Spinal cord (tissue), 10 donors: ENCODE results near the gene WDR59. TPM values are rescaled to one million over a fixed set of nuclear protein-coding genes. Genes with fewer than 3 reads are reported as not detected.
A peak's percentile ranks its signal among the peaks of the same experiment; 100 is the strongest.

ENCODE experiments used
- DNase-seq, 6 donors: peaks; one replicate each; pipeline versions ENCODE4 v3.0.0 to v3.0.0-alpha.2; 2013 to 2015; ENCODE audit warnings: low spot score in 6 of 6, low read depth in 4 of 6
- H3K27ac ChIP-seq: one replicate; pipeline ENCODE4 v1.5.1; 2013; ENCODE audit warnings: low read depth, low read length, control low read depth
- H3K27me3 ChIP-seq: one replicate; pipeline ENCODE4 v1.6.1; 2013; ENCODE audit warnings: low read length; ENCODE audit not compliant: control insufficient read depth, insufficient read depth
- H3K36me3 ChIP-seq: one replicate; pipeline ENCODE4 v1.6.1; 2013; ENCODE audit warnings: low read length; ENCODE audit not compliant: control insufficient read depth, insufficient read depth
- H3K4me1 ChIP-seq: one replicate; pipeline ENCODE4 v1.6.1; 2013; ENCODE audit warnings: low read length; ENCODE audit not compliant: control insufficient read depth, insufficient read depth
- H3K4me3 ChIP-seq: one replicate; pipeline ENCODE4 v1.5.1; 2013; ENCODE audit warnings: low read depth, low read length, control low read depth
- H3K9me3 ChIP-seq: one replicate; pipeline ENCODE4 v1.6.1; 2013; ENCODE audit warnings: low read length; ENCODE audit not compliant: control insufficient read depth, insufficient read depth
- WGBS: methylation state at CpG from one replicate; pipeline ENCODE4 v1.1.5; 2013; ENCODE audit warnings: missing lambda C conversion rate; ENCODE audit not compliant: insufficient coverage; 5-methylcytosine and 5-hydroxymethylcytosine counted together
- polyA plus RNA-seq, 2 donors: library from polyadenylated mRNA; unstranded; fragments of 120-200 nt; gene quantifications; one replicate each; pipeline ENCODE4 v1.2.1, GENCODE V29; 2013; ENCODE audit not compliant: insufficient read length in 2 of 2
- total RNA-seq, 2 donors: library from RNA; depleted of rRNA in 1 of 2; stranded (reverse); fragments of 120-200 nt in 1 of 2; fragments of >200 nt in 1 of 2; gene quantifications; one replicate each; pipeline versions ENCODE4 v1.2.3 to v1.2.4, GENCODE V29; 2013 to 2014
- donor health status: healthy.

WDR59 gene
- total and polyA plus RNA-seq, 4 donors: 30.2 to 103 (median 56.5) TPM

- Histone ChIP-seq H3K36me3 (peaks cover 10% of the 10 kb centered on the region), H3K9me3 (no peaks in the 10 kb centered on the region), H3K27ac (no peak overlapping the region), H3K27me3 (no peaks in the 10 kb centered on the region), H3K4me1 (no peaks in the 10 kb centered on the region), H3K4me3 (no peak overlapping the region)
- peak in 2 of 6 donors; percentile 4 to 69 for DNase-seq
- 48% methylated on average over 4 of the region's 8 CpGs for WGBS
These were observed 86.3 kb downstream of the WDR59 start for GRCh38 chr16:74898659-74899058.

- WGBS: 99% methylated on average over 7 of the region's 14 CpGs
- DNase-seq: no peak
- Histone ChIP-seq H3K9me3 (no peaks in the 10 kb centered on the region), H3K27ac (no peak overlapping the region), H3K36me3 (peaks cover 16% of the 10 kb centered on the region), H3K4me3 (no peak overlapping the region), H3K27me3 (no peaks in the 10 kb centered on the region), H3K4me1 (no peaks in the 10 kb centered on the region)
These were observed 88.2 kb downstream of the WDR59 start for GRCh38 chr16:74896389-74897370.

- DNase-seq: no peak
- no peak overlapping the region for H3K27ac ChIP-seq
- no peak overlapping the region for H3K4me3 ChIP-seq
- peaks cover 18% of the 10 kb centered on the region for H3K36me3 ChIP-seq
- no peaks in the 10 kb centered on the region for H3K9me3 ChIP-seq
- 100% methylated on average over 2 of the region's 4 CpGs for WGBS
- H3K27me3 ChIP-seq: no peaks in the 10 kb centered on the region
- no peaks in the 10 kb centered on the region for H3K4me1 ChIP-seq
These were observed 91.4 kb downstream of the WDR59 start for GRCh38 chr16:74893541-74893940.

GRCh38 chr16:74892574-74893461 lies 92.1 kb downstream of the WDR59 start:
- H3K27ac ChIP-seq: no peak overlapping the region
- peaks cover 18% of the 10 kb centered on the region for H3K36me3 ChIP-seq
- H3K27me3 ChIP-seq: no peaks in the 10 kb centered on the region
- no peak for DNase-seq
- no peak overlapping the region for H3K4me3 ChIP-seq
- H3K9me3 ChIP-seq: no peaks in the 10 kb centered on the region
- 91% methylated on average over 5 of the region's 8 CpGs for WGBS
- H3K4me1 ChIP-seq: no peaks in the 10 kb centered on the region

GRCh38 chr16:74888888-74889287 lies 96.0 kb downstream of the WDR59 start:
- no CpG with 5 or more reads among the region's 6 CpGs for WGBS
- Histone ChIP-seq H3K27ac (no peak overlapping the region), H3K27me3 (no peaks in the 10 kb centered on the region), H3K9me3 (no peaks in the 10 kb centered on the region), H3K4me1 (no peaks in the 10 kb centered on the region), H3K4me3 (no peak overlapping the region), H3K36me3 (peaks cover 45% of the 10 kb centered on the region)
- DNase-seq: no peak

GRCh38 chr16:74888232-74888862 lies 96.6 kb downstream of the WDR59 start:
- Histone ChIP-seq H3K27me3 (no peaks in the 10 kb centered on the region), H3K4me3 (no peak overlapping the region), H3K27ac (no peak overlapping the region), H3K36me3 (peaks cover 48% of the 10 kb centered on the region), H3K9me3 (no peaks in the 10 kb centered on the region), H3K4me1 (no peaks in the 10 kb centered on the region)
- WGBS: 97% methylated on average over 11 of the region's 13 CpGs
- DNase-seq: no peak

- 80% methylated on average over 1 of the region's 2 CpGs for WGBS
- no peak for DNase-seq
- Histone ChIP-seq H3K27me3 (no peaks in the 10 kb centered on the region), H3K4me1 (no peaks in the 10 kb centered on the region), H3K9me3 (no peaks in the 10 kb centered on the region), H3K27ac (no peak overlapping the region), H3K36me3 (peaks cover 48% of the 10 kb centered on the region), H3K4me3 (no peak overlapping the region)
These were observed 97.8 kb downstream of the WDR59 start for GRCh38 chr16:74887084-74887483.

- no peaks in the 10 kb centered on the region for H3K4me1 ChIP-seq
- WGBS: no CpG with 5 or more reads among the region's 7 CpGs
- H3K27me3 ChIP-seq: no peaks in the 10 kb centered on the region
- no peak overlapping the region for H3K4me3 ChIP-seq
- H3K36me3 ChIP-seq: peaks cover 34% of the 10 kb centered on the region
- H3K9me3 ChIP-seq: no peaks in the 10 kb centered on the region
- no peak overlapping the region for H3K27ac ChIP-seq
- DNase-seq: no peak
These were observed 107.2 kb downstream of the WDR59 start for GRCh38 chr16:74877706-74878105.

GRCh38 chr16:74874912-74875546 lies 109.9 kb downstream of the WDR59 start:
- Histone ChIP-seq H3K36me3 (peaks cover 28% of the 10 kb centered on the region), H3K27me3 (no peaks in the 10 kb centered on the region), H3K9me3 (no peaks in the 10 kb centered on the region), H3K27ac (no peak overlapping the region), H3K4me3 (no peak overlapping the region), H3K4me1 (no peaks in the 10 kb centered on the region)
- DNase-seq: no peak
- 94% methylated on average over 13 of the region's 13 CpGs for WGBS
